ENCODE data around the gene TRNT1.

TRNT1 gene

DNA sequence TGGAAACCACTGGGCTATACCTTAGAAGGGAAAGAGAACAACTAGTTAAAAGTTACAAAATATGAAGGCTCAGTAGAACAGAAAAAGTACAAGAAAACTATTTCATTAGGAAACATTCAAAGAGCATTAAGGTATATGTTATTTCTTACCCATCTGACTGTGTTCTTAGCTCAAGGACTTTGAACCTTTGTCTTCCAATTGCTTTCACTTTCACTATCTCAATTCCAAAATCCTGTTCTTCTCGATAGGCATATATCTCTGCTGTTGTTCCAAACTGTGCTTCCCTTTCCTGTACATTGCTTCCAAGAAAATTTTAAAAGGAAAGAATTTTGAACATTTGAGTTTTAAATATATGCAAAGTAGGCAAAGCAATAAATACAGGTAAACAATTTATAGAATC is 45.9 kb downstream of the TRNT1 start:
- Histone ChIP-seq H3K4me3 (ENCODE audit: low read depth, low read length) (no peak overlapping the region), H3K36me3 (replicated peaks) (peaks cover 25% of the 10 kb centered on the region), H3K27ac (no peak overlapping the region), H3K27me3 (replicated peaks) (no peaks in the 10 kb centered on the region)
- DNase-seq = no peak
- TF ChIP-seq CTCF (IDR thresholded peaks at IDR 0.05; ENCODE audit: low read depth, low read length, missing control alignments) = no peak
- in situ Hi-C loops (cut with HindIII; ENCODE audit: low pct_ligation_motif_present, low sequenced_read_pairs) = no loop called here

- H3K27ac ChIP-seq = no peak overlapping the region
- peak; percentile 35 for DNase-seq
- H3K36me3 ChIP-seq (replicated peaks) = peaks cover 7% of the 10 kb centered on the region
- in situ Hi-C loops (cut with HindIII; ENCODE audit: low pct_ligation_motif_present, low sequenced_read_pairs) = no loop called here
- H3K4me3 ChIP-seq (ENCODE audit: low read depth, low read length) = no peak overlapping the region
- no peaks in the 10 kb centered on the region for H3K27me3 ChIP-seq (replicated peaks)
- no peak for TF ChIP-seq CTCF (IDR thresholded peaks at IDR 0.05; ENCODE audit: low read depth, low read length, missing control alignments)
Observed at GRCh38 chr3:3177861-3178497, 51.2 kb downstream of the TRNT1 start.

GRCh38 chr3:3178498-3179328 is 52.0 kb downstream of the TRNT1 start:
- peak overlapping the region; percentile 93 for H3K4me3 ChIP-seq (ENCODE audit: low read depth, low read length)
- H3K27me3 ChIP-seq (replicated peaks) = no peaks in the 10 kb centered on the region
- DNase-seq = no peak
- H3K36me3 ChIP-seq (replicated peaks) = peaks cover 6% of the 10 kb centered on the region
- TF ChIP-seq CTCF (IDR thresholded peaks at IDR 0.05; ENCODE audit: low read depth, low read length, missing control alignments) = no peak
- H3K27ac ChIP-seq = peak overlapping the region; percentile 84
- in situ Hi-C loops (cut with HindIII; ENCODE audit: low pct_ligation_motif_present, low sequenced_read_pairs) = no loop called here

GRCh38 chr3:3179407-3180094 is 52.8 kb downstream of the TRNT1 start, which contains the start of gene CRBN:
TSS of gene CRBN (minus strand) at chr3:3179691. CDS start at chr3:3179687, 4 bp downstream.
- Histone ChIP-seq H3K4me3 (ENCODE audit: low read depth, low read length) (peak within 1 kb of the TSS; percentile 93), H3K36me3 (replicated peaks) (no peaks in the 10 kb centered on the region), H3K27ac (peak within 1 kb of the TSS; percentile 84), H3K27me3 (replicated peaks) (no peaks in the 10 kb centered on the region)
- peak; percentile 81 for DNase-seq
- in situ Hi-C loops (cut with HindIII; ENCODE audit: low pct_ligation_motif_present, low sequenced_read_pairs) = no loop called here
- peak; percentile 73 for TF ChIP-seq CTCF (IDR thresholded peaks at IDR 0.05; ENCODE audit: low read depth, low read length, missing control alignments)

GRCh38 chr3:3180456-3180855 is 53.7 kb downstream of the TRNT1 start:
- in situ Hi-C loops (cut with HindIII; ENCODE audit: low pct_ligation_motif_present, low sequenced_read_pairs) = no loop called here

More at GRCh38 chr3:3180456-3180855, 53.7 kb downstream of the TRNT1 start:
- no peak for DNase-seq
- Histone ChIP-seq H3K4me3 (ENCODE audit: low read depth, low read length) (no peak overlapping the region), H3K36me3 (replicated peaks) (no peaks in the 10 kb centered on the region), H3K27me3 (replicated peaks) (no peaks in the 10 kb centered on the region), H3K27ac (no peak overlapping the region)
- TF ChIP-seq CTCF (IDR thresholded peaks at IDR 0.05; ENCODE audit: low read depth, low read length, missing control alignments) = no peak

All from brain microvascular endothelial cell (primary cell).